ENCODE data around the gene NEMF.
A peak's percentile ranks its signal among the peaks of the same experiment; 100 is the strongest.
"Not testable (repeated sequence)": the region's sequence is repeated elsewhere in the genome, so short reads cannot be mapped to it uniquely, and the experiment has no call there.

Gene NEMF

GRCh38 chr14:49852301-49853157 is at the start of gene NEMF:
Gene NEMF, minus strand, starts transcription at chr14:49852788. Its CDS starts 35 bp downstream, at chr14:49852753.
- peak; percentile 66 for DNase-seq (ENCODE audit: low read depth)

GRCh38 chr14:49900973-49901372 is 48.4 kb upstream of the NEMF start:
- DNase-seq (ENCODE audit: low read depth) = no peak

- no peak for DNase-seq (ENCODE audit: low read depth)
Observed at GRCh38 chr14:49898485-49898884, 45.9 kb upstream of the NEMF start.

- DNase-seq (ENCODE audit: low read depth) = no peak
Observed at GRCh38 chr14:49897965-49898364, 45.4 kb upstream of the NEMF start.

GRCh38 chr14:49897414-49897813 is 44.8 kb upstream of the NEMF start:
- DNase-seq (ENCODE audit: low read depth) = no peak

- DNase-seq (ENCODE audit: low read depth) = no peak
Observed at GRCh38 chr14:49896966-49897365, 44.4 kb upstream of the NEMF start.

- DNase-seq (ENCODE audit: low read depth) = not testable (repeated sequence)
Observed at GRCh38 chr14:49896272-49896671, 43.7 kb upstream of the NEMF start.

GRCh38 chr14:49895480-49895879 is 42.9 kb upstream of the NEMF start:
- no peak for DNase-seq (ENCODE audit: low read depth)

GRCh38 chr14:49894214-49895107 is 41.9 kb upstream of the NEMF start:
- not testable (repeated sequence) for DNase-seq (ENCODE audit: low read depth)

- peak; percentile 27 for DNase-seq (ENCODE audit: low read depth)
Observed at GRCh38 chr14:49893309-49894213, 41.0 kb upstream of the NEMF start.

GRCh38 chr14:49892636-49893308 is 40.2 kb upstream of the NEMF start, which contains the start of gene ARF6:
Gene ARF6, plus strand, starts transcription at chr14:49893082. Its CDS starts 655 bp downstream, at chr14:49893737.
- DNase-seq (ENCODE audit: low read depth) = peak; percentile 93

GRCh38 chr14:49892301-49892635 is 39.7 kb upstream of the NEMF start:
- no peak for DNase-seq (ENCODE audit: low read depth)

- DNase-seq (ENCODE audit: low read depth) = no peak
Observed at GRCh38 chr14:49888293-49888692, 35.7 kb upstream of the NEMF start.

- DNase-seq (ENCODE audit: low read depth) = no peak
Observed at GRCh38 chr14:49886523-49886922, 33.9 kb upstream of the NEMF start.

- no peak for DNase-seq (ENCODE audit: low read depth)
Observed at GRCh38 chr14:49882826-49883694, 30.5 kb upstream of the NEMF start.

- no peak for DNase-seq (ENCODE audit: low read depth)
Observed at GRCh38 chr14:49881350-49882001, 28.9 kb upstream of the NEMF start.

- DNase-seq (ENCODE audit: low read depth) = no peak
Observed at GRCh38 chr14:49880267-49881064, 27.9 kb upstream of the NEMF start.

GRCh38 chr14:49879646-49880204 is 27.1 kb upstream of the NEMF start:
- peak; percentile 8 for DNase-seq (ENCODE audit: low read depth)

All from stimulated activated CD8-positive, alpha-beta memory T cell treated with anti-CD3 and anti-CD28 coated beads, Interleukin-15, amount 100 ng/mL, for 1 hour (primary cell).